ENCODE measurements around the gene EVA1C.
"Not testable (repeated sequence)": the region's sequence is repeated elsewhere in the genome, so short reads cannot be mapped to it uniquely, and the experiment has no call there.

The EVA1C gene

GRCh38 chr21:32426592-32427051 is 14.1 kb downstream of the EVA1C start:
- no peak for DNase-seq

- no peak for DNase-seq
These were observed 15.6 kb downstream of the EVA1C start for GRCh38 chr21:32427958-32428623.

- DNase-seq: not testable (repeated sequence)
These were observed 20.6 kb downstream of the EVA1C start for GRCh38 chr21:32432982-32433660.

GRCh38 chr21:32437729-32438128 is 25.2 kb downstream of the EVA1C start:
- no peak for DNase-seq

- DNase-seq: no peak
These were observed 30.2 kb downstream of the EVA1C start for GRCh38 chr21:32442566-32443318.

GRCh38 chr21:32445101-32445500 is 32.6 kb downstream of the EVA1C start:
- no peak for DNase-seq

GRCh38 chr21:32446440-32446839 is 33.9 kb downstream of the EVA1C start:
- not testable (repeated sequence) for DNase-seq

- no peak for DNase-seq
These were observed 34.7 kb downstream of the EVA1C start for GRCh38 chr21:32447224-32447623.

GRCh38 chr21:32448803-32449594 is 36.5 kb downstream of the EVA1C start:
- DNase-seq: no peak

GRCh38 chr21:32450881-32451701 is 38.6 kb downstream of the EVA1C start:
- not testable (repeated sequence) for DNase-seq

GRCh38 chr21:32452191-32452590 is 39.7 kb downstream of the EVA1C start:
- not testable (repeated sequence) for DNase-seq

- no peak for DNase-seq
These were observed 40.1 kb downstream of the EVA1C start for GRCh38 chr21:32452641-32453040.

- DNase-seq: no peak
These were observed 43.0 kb downstream of the EVA1C start for GRCh38 chr21:32455548-32455947.

- DNase-seq: no peak
These were observed 44.0 kb downstream of the EVA1C start for GRCh38 chr21:32456497-32456918.

- no peak for DNase-seq
These were observed 44.9 kb downstream of the EVA1C start for GRCh38 chr21:32457360-32457840.

- DNase-seq: no peak
These were observed 45.5 kb downstream of the EVA1C start for GRCh38 chr21:32457962-32458361.

GRCh38 chr21:32459972-32460371 is 47.5 kb downstream of the EVA1C start:
- no peak for DNase-seq

GRCh38 chr21:32461503-32461902 is 49.0 kb downstream of the EVA1C start:
- DNase-seq: no peak

- DNase-seq: not testable (repeated sequence)
These were observed 50.1 kb downstream of the EVA1C start for GRCh38 chr21:32462564-32462963.

- no peak for DNase-seq
These were observed 50.9 kb downstream of the EVA1C start for GRCh38 chr21:32463367-32463766.

GRCh38 chr21:32463889-32464300 is 51.4 kb downstream of the EVA1C start:
- no peak for DNase-seq

GRCh38 chr21:32467291-32467690 is 54.8 kb downstream of the EVA1C start:
- DNase-seq: no peak
